ENCODE results near the gene LRRK1. TPM values are rescaled to one million over a fixed set of nuclear protein-coding genes. Genes with fewer than 3 reads are reported as not detected.

LRRK1 gene
- polyA plus RNA-seq, 2 of the 4 experiments (the other 2 are of a cell fraction), result 12.2 to 17.7 TPM

GRCh38 chr15:100900795-100901169 is 18.4 kb upstream of the LRRK1 start:
- FAIRE-seq (no peak), DNase-seq (ENCODE audit: low read depth in 1 of 2, low spot score in 1 of 2) (no peak), ATAC-seq (no peak)
- 89% methylated on average over 9 of the region's 9 CpGs for WGBS (ENCODE audit: missing lambda C conversion rate)
- H3K4me2 ChIP-seq, result no peak overlapping the region
- H3K4me3 ChIP-seq, result no peak overlapping the region
- H3K27ac ChIP-seq, result no peak overlapping the region
- no peak for TF ChIP-seq POLR2AphosphoS2 (conservative IDR thresholded peaks at IDR 0.05; ENCODE audit: low read length)
- TF ChIP-seq MAFK (IDR thresholded peaks at IDR 0.05; ENCODE audit: partially characterized antibody), result no peak
- TF ChIP-seq MYC (IDR thresholded peaks at IDR 0.05; ENCODE audit: borderline replicate concordance, low read length), result no peak
- no peak for TF ChIP-seq CBX2 (IDR thresholded peaks at IDR 0.05; ENCODE audit: borderline replicate concordance, low read depth)
- no peak for TF ChIP-seq HEYL (CRISPR knock-in tag; IDR thresholded peaks at IDR 0.05)
- TF ChIP-seq PHF8 (IDR thresholded peaks at IDR 0.05; ENCODE audit: borderline replicate concordance, low read depth), result no peak
- TF ChIP-seq RCOR1 (IDR thresholded peaks at IDR 0.05; ENCODE audit: low read depth, low read length), result no peak
- TF ChIP-seq HOXB13 (CRISPR knock-in tag; IDR thresholded peaks at IDR 0.05; ENCODE audit: low read depth), result no peak
- no peak for TF ChIP-seq CHD2 (IDR thresholded peaks at IDR 0.05; ENCODE audit: low read length, partially characterized antibody)
- TF ChIP-seq, protein P1, sequence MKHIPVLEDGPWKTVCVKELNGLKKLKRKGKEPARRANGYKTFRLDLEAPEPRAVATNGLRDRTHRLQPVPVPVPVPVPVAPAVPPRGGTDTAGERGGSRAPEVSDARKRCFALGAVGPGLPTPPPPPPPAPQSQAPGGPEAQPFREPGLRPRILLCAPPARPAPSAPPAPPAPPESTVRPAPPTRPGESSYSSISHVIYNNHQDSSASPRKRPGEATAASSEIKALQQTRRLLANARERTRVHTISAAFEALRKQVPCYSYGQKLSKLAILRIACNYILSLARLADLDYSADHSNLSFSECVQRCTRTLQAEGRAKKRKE (CRISPR knock-in tag; IDR thresholded peaks at IDR 0.05; ENCODE audit: low read depth), result no peak
- no peak for TF ChIP-seq MAZ (IDR thresholded peaks at IDR 0.05; ENCODE audit: borderline replicate concordance, low read depth, low read length)
- no peak for TF ChIP-seq JUN (IDR thresholded peaks at IDR 0.05)
- no peak for TF ChIP-seq ZFP36 (IDR thresholded peaks at IDR 0.05; ENCODE audit: borderline replicate concordance, partially characterized antibody)
- TF ChIP-seq KDM5A (IDR thresholded peaks at IDR 0.05), result no peak
- no peak for TF ChIP-seq HDAC2 (IDR thresholded peaks at IDR 0.05)
- TF ChIP-seq EHF (CRISPR knock-in tag; IDR thresholded peaks at IDR 0.05), result no peak
- TF ChIP-seq TP53 (CRISPR knock-in tag; IDR thresholded peaks at IDR 0.05), result no peak
- H3K9me3 ChIP-seq, result no peaks in the 10 kb centered on the region
- CTCF ChIA-PET, result interaction anchor here (1.2 to 8.3 kb wide), 5 partner anchors 16 to 115 kb away, joined by 5 to 69 read pairs (median 17); partner anchors contain the start of gene LRRK1
- H3K4me1 ChIP-seq, result no peaks in the 10 kb centered on the region
- POLR2A ChIA-PET, result no interaction called here

- TF ChIP-seq, protein P2, sequence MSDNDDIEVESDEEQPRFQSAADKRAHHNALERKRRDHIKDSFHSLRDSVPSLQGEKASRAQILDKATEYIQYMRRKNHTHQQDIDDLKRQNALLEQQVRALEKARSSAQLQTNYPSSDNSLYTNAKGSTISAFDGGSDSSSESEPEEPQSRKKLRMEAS (IDR thresholded peaks at IDR 0.05), result no peak
- TF ChIP-seq CEBPB (IDR thresholded peaks at IDR 0.05) (no peak), CBX8 (IDR thresholded peaks at IDR 0.05) (no peak), EP300 (IDR thresholded peaks at IDR 0.05) (no peak), SMC3 (IDR thresholded peaks at IDR 0.05) (no peak), FOSB (CRISPR knock-in tag; IDR thresholded peaks at IDR 0.05) (no peak), POLR2A (IDR thresholded peaks at IDR 0.05; ENCODE audit: low read length) (no peak), EHF (CRISPR knock-in tag; IDR thresholded peaks at IDR 0.05) (no peak), NPAS2 (CRISPR knock-in tag; IDR thresholded peaks at IDR 0.05; ENCODE audit: borderline replicate concordance) (no peak), CHD4 (IDR thresholded peaks at IDR 0.05; ENCODE audit: borderline replicate concordance) (no peak), POLR2AphosphoS2 (conservative IDR thresholded peaks at IDR 0.05; ENCODE audit: low read length) (no peak), RFX5 (IDR thresholded peaks at IDR 0.05) (no peak), MAFK (IDR thresholded peaks at IDR 0.05; ENCODE audit: partially characterized antibody) (no peak), ZFP36 (IDR thresholded peaks at IDR 0.05; ENCODE audit: borderline replicate concordance, partially characterized antibody) (no peak), HOXA7 (CRISPR knock-in tag; IDR thresholded peaks at IDR 0.05) (no peak)
- TF ChIP-seq, protein P3, sequence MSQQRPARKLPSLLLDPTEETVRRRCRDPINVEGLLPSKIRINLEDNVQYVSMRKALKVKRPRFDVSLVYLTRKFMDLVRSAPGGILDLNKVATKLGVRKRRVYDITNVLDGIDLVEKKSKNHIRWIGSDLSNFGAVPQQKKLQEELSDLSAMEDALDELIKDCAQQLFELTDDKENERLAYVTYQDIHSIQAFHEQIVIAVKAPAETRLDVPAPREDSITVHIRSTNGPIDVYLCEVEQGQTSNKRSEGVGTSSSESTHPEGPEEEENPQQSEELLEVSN (IDR thresholded peaks at IDR 0.05; ENCODE audit: borderline replicate concordance, low read depth), result no peak
- TF ChIP-seq, protein P4, sequence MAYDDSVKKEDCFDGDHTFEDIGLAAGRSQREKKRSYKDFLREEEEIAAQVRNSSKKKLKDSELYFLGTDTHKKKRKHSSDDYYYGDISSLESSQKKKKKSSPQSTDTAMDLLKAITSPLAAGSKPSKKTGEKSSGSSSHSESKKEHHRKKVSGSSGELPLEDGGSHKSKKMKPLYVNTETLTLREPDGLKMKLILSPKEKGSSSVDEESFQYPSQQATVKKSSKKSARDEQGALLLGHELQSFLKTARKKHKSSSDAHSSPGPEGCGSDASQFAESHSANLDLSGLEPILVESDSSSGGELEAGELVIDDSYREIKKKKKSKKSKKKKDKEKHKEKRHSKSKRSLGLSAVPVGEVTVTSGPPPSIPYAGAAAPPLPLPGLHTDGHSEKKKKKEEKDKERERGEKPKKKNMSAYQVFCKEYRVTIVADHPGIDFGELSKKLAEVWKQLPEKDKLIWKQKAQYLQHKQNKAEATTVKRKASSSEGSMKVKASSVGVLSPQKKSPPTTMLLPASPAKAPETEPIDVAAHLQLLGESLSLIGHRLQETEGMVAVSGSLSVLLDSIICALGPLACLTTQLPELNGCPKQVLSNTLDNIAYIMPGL (CRISPR knock-in tag; IDR thresholded peaks at IDR 0.05; ENCODE audit: borderline replicate concordance), result no peak
- DNase-seq (ENCODE audit: low read depth in 1 of 2, low spot score in 1 of 2) (no peak), ATAC-seq (no peak), FAIRE-seq (no peak)
- Histone ChIP-seq H3K4me3 (no peak overlapping the region), H3K9me3 (no peaks in the 10 kb centered on the region), H3K4me2 (no peak overlapping the region), H3K4me1 (no peaks in the 10 kb centered on the region), H3K27ac (no peak overlapping the region)
- ChIA-PET POLR2A (no interaction called here), CTCF (interaction anchor here (1.2 to 8.3 kb wide), 4 partner anchors 16 to 114 kb away, joined by 5 to 69 read pairs (median 17); partner anchors contain the start of gene LRRK1)
- 88% methylated on average over 3 of the region's 3 CpGs for WGBS (ENCODE audit: missing lambda C conversion rate)
These were observed 17.9 kb upstream of the LRRK1 start for GRCh38 chr15:100901296-100901695.

Data from A549 (cell line).